IMR-90 (cell line): Measurements from ENCODE around the gene KIF25. TPM values are rescaled to one million over a fixed set of nuclear protein-coding genes. Genes with fewer than 3 reads are reported as not detected.

Source experiments
- ATAC-seq: fragments of 200-7000 bp; cut with Tn5 transposase; 2 replicates; pipeline ENCODE4 v1.9.1; 2020; ENCODE audit warnings: low read depth, mild to moderate bottlenecking, moderate library complexity
- BruUV-seq: library from RNA; stranded (reverse); fragments of 400-500 nt; replicated peaks from 2 replicates; lab custom pipeline; 2021; lab: Mats Ljungman, UMichigan
- CTCF ChIA-PET: fragments of 300-600 bp; formaldehyde crosslinking; extraction: SDS; loops from one replicate; lab custom pipeline; 2021; ENCODE audit warnings: antibody characterized with exemption; lab: Yijun Ruan, JAX
- POLR2A ChIA-PET: fragments of 300-600 bp; sonication (Branson Sonifier 250); formaldehyde crosslinking; loops from one replicate; lab custom pipeline; 2022; ENCODE audit warnings: antibody characterized with exemption; ENCODE audit not compliant: unreplicated experiment; lab: Charles Lee
- DNase-seq: peaks from one replicate; pipeline ENCODE4 v3.0.0; 2013
- H2AFZ ChIP-seq: replicated peaks from 2 replicates; pipeline ENCODE3; 2013; ENCODE audit warnings: low read length, mild to moderate bottlenecking; ENCODE audit not compliant: poor library complexity
- H2AK5ac ChIP-seq: 2 replicates; pipeline ENCODE4 v1.6.1; 2013; ENCODE audit warnings: low read depth, low read length, inconsistent platforms
- H2AK9ac ChIP-seq: replicated peaks from 2 replicates; pipeline ENCODE3; 2013; ENCODE audit warnings: mild to moderate bottlenecking, low read depth, low read length, moderate library complexity; ENCODE audit not compliant: poor library complexity
- H2BK120ac ChIP-seq: 2 replicates; pipeline ENCODE4 v1.6.1; 2013; ENCODE audit warnings: low read depth, low read length, inconsistent platforms
- H2BK15ac ChIP-seq: 3 replicates; pipeline ENCODE4 v1.6.1; 2013; ENCODE audit warnings: low read depth, low read length, inconsistent platforms
- H2BK20ac ChIP-seq: 2 replicates; pipeline ENCODE4 v1.6.1; 2013; ENCODE audit warnings: low read depth, mild to moderate bottlenecking, inconsistent platforms, low read length, moderate library complexity
- H2BK5ac ChIP-seq: 2 replicates; pipeline ENCODE4 v1.6.1; 2013; ENCODE audit warnings: mild to moderate bottlenecking, low read depth, low read length, inconsistent platforms; ENCODE audit not compliant: poor library complexity, severe bottlenecking
- H3K14ac ChIP-seq: replicated peaks from 2 replicates; pipeline ENCODE4 v1.6.1; 2013; ENCODE audit warnings: low read depth, low read length, inconsistent platforms
- H3K18ac ChIP-seq: 2 replicates; pipeline ENCODE4 v1.6.1; 2013; ENCODE audit warnings: low read depth, low read length, control low read depth
- H3K23ac ChIP-seq: 2 replicates; pipeline ENCODE4 v1.6.1; 2013; ENCODE audit warnings: low read depth, low read length, inconsistent platforms
- H3K27ac ChIP-seq: 2 replicates; pipeline ENCODE4 v1.5.1; 2013; ENCODE audit warnings: mild to moderate bottlenecking, control low read depth, low read length; ENCODE audit not compliant: insufficient read depth
- H3K27me3 ChIP-seq: 2 replicates; pipeline ENCODE4 v1.6.1; 2013; ENCODE audit warnings: low read length; ENCODE audit not compliant: control insufficient read depth, insufficient read depth
- H3K36me3 ChIP-seq: 2 replicates; pipeline ENCODE4 v1.6.1; 2013; ENCODE audit warnings: low read length, mixed read lengths; ENCODE audit not compliant: control insufficient read depth, insufficient read depth
- H3K4ac ChIP-seq: 2 replicates; pipeline ENCODE4 v1.6.1; 2013; ENCODE audit warnings: low read depth, low read length, inconsistent platforms
- H3K4me1 ChIP-seq: 2 replicates; pipeline ENCODE4 v1.6.1; 2013; ENCODE audit warnings: low read length, mixed read lengths; ENCODE audit not compliant: control insufficient read depth, insufficient read depth
- H3K4me2 ChIP-seq: 2 replicates; pipeline ENCODE4 v1.6.1; 2013; ENCODE audit warnings: low read depth, mild to moderate bottlenecking, control low read depth, low read length, moderate library complexity
- H3K4me3 ChIP-seq: 2 replicates; pipeline ENCODE4 v1.5.1; 2013; ENCODE audit warnings: low read depth, mild to moderate bottlenecking, control low read depth, low read length, moderate library complexity; ENCODE audit not compliant: insufficient read depth
- H3K56ac ChIP-seq: 2 replicates; pipeline ENCODE4 v1.6.1; 2013; ENCODE audit warnings: low read length, inconsistent platforms; ENCODE audit not compliant: insufficient read depth; ENCODE audit errors: extremely low read depth
- H3K79me1 ChIP-seq, 2 experiments: 2 replicates each; pipeline ENCODE4 v1.6.1; 2013; ENCODE audit warnings: low read length in 2 of 2, inconsistent platforms in 1 of 2, low read depth in 1 of 2
- H3K9ac ChIP-seq: 2 replicates; pipeline ENCODE4 v1.6.1; 2013; ENCODE audit warnings: low read depth, low read length, control low read depth
- H3K9me1 ChIP-seq: 2 replicates; pipeline ENCODE4 v1.6.1; 2013; ENCODE audit warnings: low read length, inconsistent platforms; ENCODE audit not compliant: insufficient read depth
- H3K9me3 ChIP-seq: 2 replicates; pipeline ENCODE4 v1.6.1; 2013; ENCODE audit warnings: low read length; ENCODE audit not compliant: control insufficient read depth, insufficient read depth
- H4K20me1 ChIP-seq: 2 replicates; pipeline ENCODE4 v1.6.1; 2013; ENCODE audit warnings: low read length, inconsistent platforms; ENCODE audit not compliant: insufficient read depth
- H4K5ac ChIP-seq: 2 replicates; pipeline ENCODE4 v1.6.1; 2013; ENCODE audit warnings: mild to moderate bottlenecking, low read depth, low read length, control low read depth
- H4K8ac ChIP-seq, 2 experiments: 2 replicates each; pipeline ENCODE4 v1.6.1; 2013; ENCODE audit warnings: low read depth in 2 of 2, low read length in 2 of 2, control low read depth in 1 of 2, inconsistent platforms in 1 of 2
- H4K91ac ChIP-seq: 2 replicates; pipeline ENCODE4 v1.6.1; 2013; ENCODE audit warnings: low read depth, low read length, inconsistent platforms; ENCODE audit not compliant: insufficient read depth
- FOS ChIP-seq: fragments of 150-350 bp; IDR thresholded peaks from 2 replicates; pipeline ENCODE4 v1.6.1; 2016; ENCODE audit warnings: low read depth, low read length
- RAD21 ChIP-seq: IDR thresholded peaks from 2 replicates; pipeline ENCODE4 v1.6.1; 2012; ENCODE audit warnings: low read length, improper control_type of control experiment
- WGBS, 2 experiments: methylation state at CpG; one replicate each; pipeline versions ENCODE4 v1.1.5 to v1.1.7; 2013; ENCODE audit warnings: missing lambda C conversion rate in 2 of 2; ENCODE audit not compliant: insufficient read length in 1 of 2; ENCODE audit errors: extremely low coverage in 2 of 2; 5-methylcytosine and 5-hydroxymethylcytosine counted together
- dilution Hi-C: fragments of 300-500 bp; cut with HindIII; formaldehyde crosslinking; loops from one replicate; pipeline ENCODE4 v1.14.3; 2018; ENCODE audit warnings: low sequenced_read_pairs; ENCODE audit not compliant: unreplicated experiment
- in situ Hi-C: fragments of 300-500 bp; cut with MboI; formaldehyde crosslinking; loops from 3 replicates; pipeline ENCODE4 v1.14.3; 2019; ENCODE audit warnings: low sequenced_read_pairs, inconsistent platforms, mixed read lengths
- intact Hi-C: fragments of 100-400 bp; cut with micrococcal nuclease; formaldehyde crosslinking; loops from 2 replicates; pipeline ENCODE4 v1.10.0; 2022
- polyA plus RNA-seq, 3 experiments: library from polyadenylated mRNA; depleted of rRNA; stranded (reverse); fragments of >200 nt; gene quantifications; 2 replicates each; pipeline ENCODE4 v1.2.3, GENCODE V29; 2012; ENCODE audit warnings: low replicate concordance in 1 of 3
- total RNA-seq: library from RNA; depleted of rRNA; stranded (reverse); fragments of >200 nt; gene quantifications from 2 replicates; pipeline ENCODE4 v1.2.3, GENCODE V29; 2012

The KIF25 gene
- total and polyA plus RNA-seq, 2 of the 4 experiments (the other 2 are of a cell fraction): not detected

GRCh38 chr6:167984144-167984719 is 13.2 kb upstream of the KIF25 start:
- POLR2A ChIA-PET: no interaction called here

More at GRCh38 chr6:167984144-167984719, 13.2 kb upstream of the KIF25 start:
- no peak overlapping the region for H2AK5ac ChIP-seq
- no peak overlapping the region for H3K23ac ChIP-seq
- dilution Hi-C loops: no loop called here
- no peak overlapping the region for H3K18ac ChIP-seq
- H3K4ac ChIP-seq: no peak overlapping the region
- no peak overlapping the region for H2BK15ac ChIP-seq
- no peak overlapping the region for H4K5ac ChIP-seq
- no peak overlapping the region for H3K9ac ChIP-seq
- no peak overlapping the region for H3K4me2 ChIP-seq
- peak overlapping the region; percentile 13; the same call in 1 of the 2 replicates for H3K27ac ChIP-seq
- no peak overlapping the region for H2BK5ac ChIP-seq
- no peak overlapping the region for H4K91ac ChIP-seq
- H3K56ac ChIP-seq: no peak overlapping the region
- H3K79me1 ChIP-seq: no peaks in the 10 kb centered on the region
- no peak overlapping the region for H2AK9ac ChIP-seq
- H3K9me1 ChIP-seq: no peaks in the 10 kb centered on the region
- peaks cover 2% of the 10 kb centered on the region; the same call in 1 of the 2 replicates for H3K27me3 ChIP-seq
- H3K9me3 ChIP-seq: no peaks in the 10 kb centered on the region; the same call in 1 of the 2 replicates
- H2BK20ac ChIP-seq: no peak overlapping the region; the same call in 1 of the 2 replicates
- no peak overlapping the region for H2AFZ ChIP-seq
- no peaks in the 10 kb centered on the region for H4K20me1 ChIP-seq
- H3K14ac ChIP-seq: no peak overlapping the region
- in situ Hi-C loops: no loop called here
- BruUV-seq: no TSS peak
- no peak overlapping the region for H3K4me3 ChIP-seq
- H3K4me1 ChIP-seq: peaks cover 2% of the 10 kb centered on the region
- DNase-seq (no peak), ATAC-seq (no peak)
- H3K36me3 ChIP-seq: no peaks in the 10 kb centered on the region
- no peak for TF ChIP-seq FOS
- TF ChIP-seq RAD21: no peak
- intact Hi-C loops: no loop called here
- 100% methylated on average over 4 of the region's 11 CpGs; no CpG with 5 or more reads in 1 of the 2 experiments for WGBS, 2 experiments
- H4K8ac ChIP-seq: no peak overlapping the region
- no peak overlapping the region for H2BK120ac ChIP-seq
- CTCF ChIA-PET: no interaction called here
